SK-N-SH (cell line): ENCODE measurements around the gene LCN1. TPM values are rescaled to one million over a fixed set of nuclear protein-coding genes. Genes with fewer than 3 reads are reported as not detected.

Experiments used
- CTCF ChIA-PET: fragments of 300-600, 350-600 bp; formaldehyde crosslinking; extraction: SDS; loops from one replicate; lab custom pipeline; 2021; lab: Yijun Ruan, JAX
- POLR2A ChIA-PET: fragments of 350-600 bp; sonication (Branson Sonifier 250); formaldehyde crosslinking; extraction: SDS; loops from one replicate; lab custom pipeline; 2020; ENCODE audit warnings: antibody characterized with exemption, inconsistent platforms; lab: Yijun Ruan, JAX
- DNase-seq: peaks from one replicate; pipeline ENCODE4 v3.0.0; 2012
- H2AFZ ChIP-seq: fragments of 200-600 bp; sonication (generic); 2 replicates; pipeline ENCODE4 v1.8.1; 2016; ENCODE audit warnings: antibody characterized with exemption, mild to moderate bottlenecking, low read depth
- H3F3A ChIP-seq: fragments of 200-600 bp; sonication (generic); replicated peaks from 2 replicates; pipeline ENCODE3; 2016; ENCODE audit warnings: antibody characterized with exemption, mild to moderate bottlenecking; ENCODE audit not compliant: insufficient read depth
- H3K27ac ChIP-seq, 2 experiments: fragments of 200-500 bp in 1 of 2; fragments of 200-600 bp in 1 of 2; sonication (Bioruptor generic) in 1 of 2; sonication (generic), shearing (Covaris generic) in 1 of 2; 2 replicates each; pipeline versions ENCODE4 v1.5.1 to v1.6.1; 2014 to 2016; ENCODE audit warnings: low read depth in 2 of 2, inconsistent platforms in 1 of 2, low read length in 1 of 2, mild to moderate bottlenecking in 1 of 2, mixed read lengths in 1 of 2
- H3K27me3 ChIP-seq: fragments of 200-600 bp; sonication (generic), shearing (Covaris generic); 2 replicates; pipeline ENCODE4 v1.6.1; 2016; ENCODE audit warnings: mixed run types; ENCODE audit not compliant: insufficient read depth
- H3K36me3 ChIP-seq, 2 experiments: fragments of 200-500 bp in 1 of 2; fragments of 200-600 bp in 1 of 2; sonication (Bioruptor generic) in 1 of 2; sonication (generic) in 1 of 2; replicated peaks in 1 of 2; 2 replicates each; pipeline versions ENCODE3 to v1.5.1; 2014 to 2016; ENCODE audit warnings: low read length in 1 of 2, mild to moderate bottlenecking in 1 of 2; ENCODE audit not compliant: insufficient read depth in 2 of 2, control insufficient read depth in 1 of 2
- H3K4me1 ChIP-seq, 2 experiments: fragments of 200-500 bp in 1 of 2; fragments of 200-600 bp in 1 of 2; sonication (Bioruptor generic) in 1 of 2; sonication (generic), shearing (Covaris generic) in 1 of 2; 2 replicates each; pipeline versions ENCODE4 v1.5.1 to v1.6.1; 2014 to 2016; ENCODE audit warnings: low read depth in 1 of 2, low read length in 1 of 2, mixed run types in 1 of 2; ENCODE audit not compliant: insufficient read depth in 2 of 2, control insufficient read depth in 1 of 2
- H3K4me2 ChIP-seq: fragments of 200-600 bp; sonication (generic), shearing (Covaris generic); 2 replicates; pipeline ENCODE4 v1.6.1; 2017; ENCODE audit warnings: mixed run types
- H3K4me3 ChIP-seq, 2 experiments: fragments of 200-500 bp in 1 of 2; fragments of 200-600 bp in 1 of 2; sonication (Bioruptor generic) in 1 of 2; sonication (generic), shearing (Covaris generic) in 1 of 2; 2 replicates each; pipeline versions ENCODE4 v1.5.1 to v1.8.1; 2014 to 2016; ENCODE audit warnings: low read depth in 2 of 2, inconsistent platforms in 1 of 2, low read length in 1 of 2, mild to moderate bottlenecking in 1 of 2, mixed read lengths in 1 of 2, moderate library complexity in 1 of 2
- H3K79me2 ChIP-seq: fragments of 200-600 bp; sonication (generic); 2 replicates; pipeline ENCODE4 v1.8.1; 2017; ENCODE audit warnings: mild to moderate bottlenecking; ENCODE audit not compliant: insufficient read depth
- H3K9ac ChIP-seq: fragments of 200-600 bp; sonication (generic); 2 replicates; pipeline ENCODE4 v1.6.1; 2017; ENCODE audit warnings: mixed run types
- H3K9me2 ChIP-seq: fragments of 200-600 bp; sonication (generic); 2 replicates; pipeline ENCODE4 v1.6.1; 2017; ENCODE audit warnings: mixed run types
- H3K9me3 ChIP-seq: fragments of 200-600 bp; sonication (generic); 2 replicates; pipeline ENCODE4 v1.6.1; 2017; ENCODE audit warnings: mixed run types, mild to moderate bottlenecking, moderate library complexity
- H4K20me1 ChIP-seq: fragments of 200-600 bp; sonication (generic); 2 replicates; pipeline ENCODE4 v1.6.1; 2017; ENCODE audit warnings: mild to moderate bottlenecking, mixed run types; ENCODE audit not compliant: insufficient read depth
- FOSL2 ChIP-seq: IDR thresholded peaks from 2 replicates; pipeline ENCODE4 v1.4.0; 2012; ENCODE audit warnings: low read depth, mild to moderate bottlenecking, moderate library complexity, borderline replicate concordance
- FOXJ3 ChIP-seq: sonication (generic); formaldehyde crosslinking; IDR thresholded peaks from 2 replicates; pipeline ENCODE4 v1.5.1; 2020; ENCODE audit warnings: mild to moderate bottlenecking, missing genetic modification reagents
- FOXM1 ChIP-seq: IDR thresholded peaks from 2 replicates; pipeline ENCODE4 v1.4.0; 2012; ENCODE audit warnings: low read depth, mild to moderate bottlenecking
- GATA2 ChIP-seq: sonication (generic); formaldehyde crosslinking; IDR thresholded peaks from 2 replicates; pipeline ENCODE4 v1.5.0; 2020; ENCODE audit warnings: mild to moderate bottlenecking, missing genetic modification reagents
- JUND ChIP-seq: IDR thresholded peaks from 2 replicates; pipeline ENCODE4 v1.4.0; 2012
- MEF2A ChIP-seq: IDR thresholded peaks from 2 replicates; pipeline ENCODE4 v1.4.0; 2012; ENCODE audit warnings: low read depth, borderline replicate concordance
- POLR2AphosphoS5 ChIP-seq: IDR thresholded peaks from 2 replicates; pipeline ENCODE4 v1.6.1; 2012; ENCODE audit warnings: low read depth, low read length
- RAD21 ChIP-seq: IDR thresholded peaks from 2 replicates; pipeline ENCODE4 v1.6.1; 2012; ENCODE audit warnings: mild to moderate bottlenecking, low read length
- RCOR1 ChIP-seq: fragments of 150-350 bp; IDR thresholded peaks from 2 replicates; pipeline ENCODE4 v1.6.1; 2017; ENCODE audit warnings: antibody characterized with exemption, low read length
- RFX5 ChIP-seq: IDR thresholded peaks from 2 replicates; pipeline ENCODE4 v1.6.1; 2012; ENCODE audit warnings: mild to moderate bottlenecking, improper control_type of control experiment, low read length
- TAF1 ChIP-seq: IDR thresholded peaks from 2 replicates; pipeline ENCODE4 v1.6.1; 2012; ENCODE audit warnings: low read depth, mild to moderate bottlenecking, low read length, moderate library complexity, borderline replicate concordance
- WGBS: methylation state at CpG from one replicate; pipeline ENCODE4 v1.1.6; 2017; ENCODE audit warnings: low lambda C conversion rate; 5-methylcytosine and 5-hydroxymethylcytosine counted together
- polyA plus RNA-seq, 3 experiments: library from polyadenylated mRNA; depleted of rRNA; stranded (reverse); fragments of >200 nt; gene quantifications; 2 replicates each; pipeline ENCODE4 v1.2.3, GENCODE V29; 2012
- TF ChIP-seq, protein P1 (sequence below): IDR thresholded peaks from 2 replicates; pipeline ENCODE4; 2012

The LCN1 gene
- polyA plus RNA-seq, 1 of the 3 experiments (the other 2 are of a cell fraction), result not detected

DNA sequence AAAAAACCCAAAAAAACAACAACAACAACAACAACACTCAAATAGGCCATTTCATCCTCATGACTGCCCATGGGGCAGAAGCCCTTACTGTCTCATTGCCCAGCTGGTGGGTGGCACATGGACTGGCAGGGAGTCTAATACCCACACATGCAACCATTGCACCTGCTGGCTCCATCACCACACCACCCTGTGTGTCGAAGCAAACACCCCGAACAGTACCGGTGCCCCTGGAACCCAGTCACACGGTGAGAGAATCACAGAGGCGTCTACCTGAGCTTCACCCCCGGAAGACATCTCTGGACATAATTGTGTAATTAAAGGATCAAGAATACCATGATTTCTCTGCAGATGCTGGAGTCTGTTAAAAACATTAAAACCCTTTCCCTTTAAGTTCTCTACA is 46.8 kb downstream of the LCN1 start (continued):
- no peak for TF ChIP-seq JUND
- TF ChIP-seq, protein P1, sequence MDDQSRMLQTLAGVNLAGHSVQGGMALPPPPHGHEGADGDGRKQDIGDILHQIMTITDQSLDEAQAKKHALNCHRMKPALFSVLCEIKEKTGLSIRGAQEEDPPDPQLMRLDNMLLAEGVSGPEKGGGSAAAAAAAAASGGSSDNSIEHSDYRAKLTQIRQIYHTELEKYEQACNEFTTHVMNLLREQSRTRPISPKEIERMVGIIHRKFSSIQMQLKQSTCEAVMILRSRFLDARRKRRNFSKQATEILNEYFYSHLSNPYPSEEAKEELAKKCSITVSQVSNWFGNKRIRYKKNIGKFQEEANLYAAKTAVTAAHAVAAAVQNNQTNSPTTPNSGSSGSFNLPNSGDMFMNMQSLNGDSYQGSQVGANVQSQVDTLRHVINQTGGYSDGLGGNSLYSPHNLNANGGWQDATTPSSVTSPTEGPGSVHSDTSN, result no peak
- TF ChIP-seq FOSL2, result no peak
- no peak for TF ChIP-seq POLR2AphosphoS5
- TF ChIP-seq RFX5, result no peak
- TF ChIP-seq TAF1, result no peak

GRCh38 chr9:135570456-135570855 is 49.2 kb downstream of the LCN1 start:
- 5% methylated on average over 3 of the region's 3 CpGs for WGBS
- no peaks in the 10 kb centered on the region for H4K20me1 ChIP-seq
- TF ChIP-seq RCOR1 (no peak), MEF2A (no peak), FOXM1 (no peak), FOSL2 (no peak), TAF1 (no peak), RAD21 (no peak), GATA2 (0 out of 2 replicates have a peak, but pooled peaks have one; percentile 12), POLR2AphosphoS5 (no peak), FOXJ3 (no peak)

GRCh38 chr9:135572233-135572632 is 51.0 kb downstream of the LCN1 start:
- Histone ChIP-seq H3K4me2 (no peak overlapping the region), H3K4me3 (no peak overlapping the region), H3F3A (no peaks in the 10 kb centered on the region), H2AFZ (no peak overlapping the region), H3K4me1 (no peaks in the 10 kb centered on the region), H3K9me3 (no peaks in the 10 kb centered on the region), H3K9me2 (no peaks in the 10 kb centered on the region), H3K36me3 (no peaks in the 10 kb centered on the region), H3K79me2 (no peaks in the 10 kb centered on the region), H4K20me1 (no peaks in the 10 kb centered on the region), H3K9ac (no peak overlapping the region), H3K27ac (no peak overlapping the region), H3K27me3 (no peaks in the 10 kb centered on the region)
- WGBS, result 7% methylated on average over 2 of the region's 2 CpGs
- TF ChIP-seq GATA2, result no peak
- ChIA-PET CTCF (interaction anchor here (1.2 kb wide), 1 partner anchor 130 kb away, joined by 3 read pairs; the partner anchor contains the start of gene KCNT1), POLR2A (no interaction called here)
- DNase-seq, result no peak

More at GRCh38 chr9:135570456-135570855, 49.2 kb downstream of the LCN1 start:
- H3K27ac ChIP-seq, result no peak overlapping the region
- no peaks in the 10 kb centered on the region for H3K36me3 ChIP-seq
- no peaks in the 10 kb centered on the region for H3K79me2 ChIP-seq
- no peak overlapping the region for H3K4me2 ChIP-seq
- H3K4me3 ChIP-seq, result no peak overlapping the region
- ChIA-PET CTCF (no interaction called here), POLR2A (no interaction called here)
- no peaks in the 10 kb centered on the region for H3F3A ChIP-seq
- no peaks in the 10 kb centered on the region for H3K9me2 ChIP-seq
- no peak overlapping the region for H3K9ac ChIP-seq
- no peaks in the 10 kb centered on the region for H3K9me3 ChIP-seq
- no peak for DNase-seq
- H2AFZ ChIP-seq, result no peak overlapping the region
- no peaks in the 10 kb centered on the region for H3K27me3 ChIP-seq
- H3K4me1 ChIP-seq, result no peaks in the 10 kb centered on the region
